Measurements from ENCODE around the gene MYBPC3. TPM values are rescaled to one million over a fixed set of nuclear protein-coding genes. Genes with fewer than 3 reads are reported as not detected.

The MYBPC3 gene
- total RNA-seq, 1 experiment from 2014 or later = not detected

- no peak overlapping the region for H3K4me3 Mint-ChIP-seq (ENCODE audit: low read depth, unreplicated experiment)
- H3K27ac Mint-ChIP-seq (ENCODE audit: unreplicated experiment) = no peak overlapping the region
- H3K36me3 Mint-ChIP-seq (ENCODE audit: insufficient read depth, unreplicated experiment) = peaks cover 36% of the 10 kb centered on the region
- no peaks in the 10 kb centered on the region for H3K27me3 Mint-ChIP-seq (ENCODE audit: unreplicated experiment)
- intact Hi-C loops (cut with micrococcal nuclease; ENCODE audit: unreplicated experiment) = no loop called here
- no peaks in the 10 kb centered on the region for H3K4me1 Mint-ChIP-seq (ENCODE audit: low read depth, unreplicated experiment)
- CTCF ChIA-PET = no interaction called here
- no peaks in the 10 kb centered on the region for H3K9me3 Mint-ChIP-seq (ENCODE audit: low read depth, unreplicated experiment)
- no peak for TF ChIP-seq CTCF (IDR thresholded peaks at IDR 0.05; ENCODE audit: unreplicated experiment)
- no TSS peak for BruUV-seq (replicated peaks)
- no peak for DNase-seq
These were observed 57.1 kb downstream of the MYBPC3 start for GRCh38 chr11:47295385-47295784.

GRCh38 chr11:47289856-47290255, 62.6 kb downstream of the MYBPC3 start:
- no peak for TF ChIP-seq CTCF (IDR thresholded peaks at IDR 0.05; ENCODE audit: unreplicated experiment)
- H3K36me3 Mint-ChIP-seq (ENCODE audit: insufficient read depth, unreplicated experiment) = peaks cover 45% of the 10 kb centered on the region
- no peak overlapping the region for H3K4me3 Mint-ChIP-seq (ENCODE audit: low read depth, unreplicated experiment)
- no peaks in the 10 kb centered on the region for H3K27me3 Mint-ChIP-seq (ENCODE audit: unreplicated experiment)
- BruUV-seq (replicated peaks) = no TSS peak
- H3K9me3 Mint-ChIP-seq (ENCODE audit: low read depth, unreplicated experiment) = no peaks in the 10 kb centered on the region
- no peak for DNase-seq
- CTCF ChIA-PET = interaction anchor here (0.6 kb wide), 1 partner anchor 660 kb away, joined by 5 read pairs; no protein-coding TSS in a partner anchor
- no peaks in the 10 kb centered on the region for H3K4me1 Mint-ChIP-seq (ENCODE audit: low read depth, unreplicated experiment)
- intact Hi-C loops (cut with micrococcal nuclease; ENCODE audit: unreplicated experiment) = no loop called here
- no peak overlapping the region for H3K27ac Mint-ChIP-seq (ENCODE audit: unreplicated experiment)

- intact Hi-C loops (cut with micrococcal nuclease; ENCODE audit: unreplicated experiment) = no loop called here
- Mint-ChIP-seq H3K9me3 (ENCODE audit: low read depth, unreplicated experiment) (no peaks in the 10 kb centered on the region), H3K27ac (ENCODE audit: unreplicated experiment) (no peak overlapping the region), H3K27me3 (ENCODE audit: unreplicated experiment) (no peaks in the 10 kb centered on the region), H3K36me3 (ENCODE audit: insufficient read depth, unreplicated experiment) (peaks cover 46% of the 10 kb centered on the region), H3K4me1 (ENCODE audit: low read depth, unreplicated experiment) (no peaks in the 10 kb centered on the region), H3K4me3 (ENCODE audit: low read depth, unreplicated experiment) (no peak overlapping the region)
- no TSS peak for BruUV-seq (replicated peaks)
- no peak for TF ChIP-seq CTCF (IDR thresholded peaks at IDR 0.05; ENCODE audit: unreplicated experiment)
- no peak for DNase-seq
- CTCF ChIA-PET = no interaction called here
These were observed 64.4 kb downstream of the MYBPC3 start for GRCh38 chr11:47288066-47288465.

GRCh38 chr11:47285969-47286770, 66.3 kb downstream of the MYBPC3 start:
- Mint-ChIP-seq H3K9me3 (ENCODE audit: low read depth, unreplicated experiment) (no peaks in the 10 kb centered on the region), H3K27me3 (ENCODE audit: unreplicated experiment) (no peaks in the 10 kb centered on the region), H3K27ac (ENCODE audit: unreplicated experiment) (no peak overlapping the region), H3K36me3 (ENCODE audit: insufficient read depth, unreplicated experiment) (peaks cover 51% of the 10 kb centered on the region), H3K4me3 (ENCODE audit: low read depth, unreplicated experiment) (no peak overlapping the region), H3K4me1 (ENCODE audit: low read depth, unreplicated experiment) (no peaks in the 10 kb centered on the region)
- intact Hi-C loops (cut with micrococcal nuclease; ENCODE audit: unreplicated experiment) = no loop called here
- DNase-seq = no peak
- CTCF ChIA-PET = no interaction called here
- TF ChIP-seq CTCF (IDR thresholded peaks at IDR 0.05; ENCODE audit: unreplicated experiment) = no peak
- BruUV-seq (replicated peaks) = no TSS peak

Data from Calu3 (cell line).